SU-DHL-6 (cell line): ENCODE results near the gene ERICH4.
"Not testable (repeated sequence)": the region's sequence is repeated elsewhere in the genome, so short reads cannot be mapped to it uniquely, and the experiment has no call there.

Experiments
- H2AFZ ChIP-seq: fragments of 200-600 bp; sonication (generic); 2 replicates; pipeline ENCODE4 v1.6.1; 2014; ENCODE audit warnings: low read depth, mild to moderate bottlenecking, moderate library complexity, mixed read lengths, antibody characterized with exemption, low read length; ENCODE audit not compliant: severe bottlenecking
- H3F3A ChIP-seq: fragments of 200-600 bp; shearing (Covaris generic); 2 replicates; pipeline ENCODE4 v1.6.0; 2016; ENCODE audit warnings: antibody characterized with exemption, mild to moderate bottlenecking; ENCODE audit not compliant: insufficient read depth
- H3K27ac ChIP-seq: fragments of 200-600 bp; sonication (generic); 2 replicates; pipeline ENCODE4 v1.5.1; 2016; ENCODE audit warnings: low read depth, mild to moderate bottlenecking, low read length, moderate library complexity, mixed read lengths
- H3K27me3 ChIP-seq: fragments of 200-600 bp; sonication (generic), shearing (Covaris generic); 2 replicates; pipeline ENCODE4 v1.6.0; 2014; ENCODE audit warnings: mild to moderate bottlenecking, low read length
- H3K36me3 ChIP-seq: fragments of 200-600 bp; sonication (generic); 2 replicates; pipeline ENCODE4 v1.6.1; 2014; ENCODE audit warnings: mild to moderate bottlenecking, low read length, mixed read lengths
- H3K4me2 ChIP-seq: fragments of 300-600, 200-600 bp; shearing (Covaris generic), sonication (generic); 2 replicates; pipeline ENCODE4 v1.6.0; 2014; ENCODE audit warnings: low read length, low read depth, mild to moderate bottlenecking; ENCODE audit not compliant: poor library complexity, severe bottlenecking
- H3K4me3 ChIP-seq: fragments of 200-600 bp; sonication (generic); 2 replicates; pipeline ENCODE4 v1.5.1; 2014; ENCODE audit warnings: antibody characterized with exemption, low read length, mild to moderate bottlenecking, mixed read lengths; ENCODE audit not compliant: insufficient read depth, poor library complexity, severe bottlenecking
- H3K79me2 ChIP-seq: fragments of 200-600 bp; sonication (generic); 2 replicates; pipeline ENCODE4 v1.6.1; 2014; ENCODE audit warnings: mild to moderate bottlenecking, low read length, moderate library complexity; ENCODE audit not compliant: insufficient read depth
- H3K9ac ChIP-seq: fragments of 200-600 bp; sonication (generic); 2 replicates; pipeline ENCODE4 v1.7.0; 2014; ENCODE audit warnings: mild to moderate bottlenecking, low read length
- H3K9me2 ChIP-seq: fragments of 200-600 bp; sonication (generic); replicated peaks from 2 replicates; pipeline ENCODE4 v1.6.1; 2014; ENCODE audit warnings: low read length; ENCODE audit not compliant: insufficient read depth
- H3K9me3 ChIP-seq: fragments of 200-600 bp; sonication (generic); 2 replicates; pipeline ENCODE4 v1.6.1; 2014; ENCODE audit warnings: low read length, mixed read lengths; ENCODE audit not compliant: insufficient read depth
- H4K20me1 ChIP-seq: fragments of 200-600 bp; sonication (generic); 2 replicates; pipeline ENCODE4 v1.6.1; 2014; ENCODE audit warnings: low read depth, mild to moderate bottlenecking, antibody characterized with exemption, low read length, moderate library complexity, mixed read lengths
- EZH2phosphoT487 ChIP-seq: fragments of 200-600 bp; sonication (generic), shearing (Covaris generic); conservative IDR thresholded peaks from 2 replicates; pipeline ENCODE4 v1.6.1; 2018; ENCODE audit warnings: mild to moderate bottlenecking, antibody characterized with exemption, low read length, moderate library complexity, mixed read lengths
- TF ChIP-seq, protein P1 (sequence below): fragments of 200-600 bp; sonication (generic); IDR thresholded peaks from one replicate; pipeline ENCODE4 v1.5.1; 2017; ENCODE audit warnings: antibody characterized with exemption, mild to moderate bottlenecking, low read length, moderate library complexity; ENCODE audit not compliant: insufficient read depth, poor library complexity, severe bottlenecking

ERICH4 gene

DNA sequence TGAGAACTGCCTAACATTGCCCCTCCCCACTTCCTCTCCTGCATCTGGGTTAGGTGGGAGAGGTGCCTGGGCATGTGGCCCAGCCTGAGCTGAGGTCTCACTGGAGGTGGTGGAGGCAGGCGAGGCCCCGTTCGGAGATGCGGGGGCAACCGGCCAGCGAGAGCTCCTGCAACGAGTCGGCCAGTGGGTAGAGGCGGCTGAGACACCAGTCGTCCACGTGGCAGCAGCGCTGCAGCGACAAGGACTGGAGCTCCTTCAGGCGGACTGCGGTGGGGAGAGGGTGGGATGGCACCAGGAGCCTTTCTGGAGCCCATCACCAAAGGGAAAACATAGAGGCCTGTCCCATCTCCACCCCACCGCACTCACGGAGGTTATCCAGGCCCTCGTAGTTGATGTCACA, 9.8 kb upstream of the ERICH4 start:
- Histone ChIP-seq H3K9me2 (no peaks in the 10 kb centered on the region), H3K79me2 (no peaks in the 10 kb centered on the region), H3K4me2 (no peak overlapping the region), H3F3A (no peaks in the 10 kb centered on the region), H2AFZ (no peak overlapping the region), H3K27me3 (no peaks in the 10 kb centered on the region), H3K36me3 (no peaks in the 10 kb centered on the region; the same call in 1 of the 2 replicates), H4K20me1 (no peaks in the 10 kb centered on the region), H3K9me3 (no peaks in the 10 kb centered on the region), H3K27ac (no peak overlapping the region), H3K9ac (no peak overlapping the region), H3K4me3 (no peak overlapping the region)
- TF ChIP-seq EZH2phosphoT487, result no peak
- TF ChIP-seq, protein P1, sequence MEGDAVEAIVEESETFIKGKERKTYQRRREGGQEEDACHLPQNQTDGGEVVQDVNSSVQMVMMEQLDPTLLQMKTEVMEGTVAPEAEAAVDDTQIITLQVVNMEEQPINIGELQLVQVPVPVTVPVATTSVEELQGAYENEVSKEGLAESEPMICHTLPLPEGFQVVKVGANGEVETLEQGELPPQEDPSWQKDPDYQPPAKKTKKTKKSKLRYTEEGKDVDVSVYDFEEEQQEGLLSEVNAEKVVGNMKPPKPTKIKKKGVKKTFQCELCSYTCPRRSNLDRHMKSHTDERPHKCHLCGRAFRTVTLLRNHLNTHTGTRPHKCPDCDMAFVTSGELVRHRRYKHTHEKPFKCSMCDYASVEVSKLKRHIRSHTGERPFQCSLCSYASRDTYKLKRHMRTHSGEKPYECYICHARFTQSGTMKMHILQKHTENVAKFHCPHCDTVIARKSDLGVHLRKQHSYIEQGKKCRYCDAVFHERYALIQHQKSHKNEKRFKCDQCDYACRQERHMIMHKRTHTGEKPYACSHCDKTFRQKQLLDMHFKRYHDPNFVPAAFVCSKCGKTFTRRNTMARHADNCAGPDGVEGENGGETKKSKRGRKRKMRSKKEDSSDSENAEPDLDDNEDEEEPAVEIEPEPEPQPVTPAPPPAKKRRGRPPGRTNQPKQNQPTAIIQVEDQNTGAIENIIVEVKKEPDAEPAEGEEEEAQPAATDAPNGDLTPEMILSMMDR, result no peak

DNA sequence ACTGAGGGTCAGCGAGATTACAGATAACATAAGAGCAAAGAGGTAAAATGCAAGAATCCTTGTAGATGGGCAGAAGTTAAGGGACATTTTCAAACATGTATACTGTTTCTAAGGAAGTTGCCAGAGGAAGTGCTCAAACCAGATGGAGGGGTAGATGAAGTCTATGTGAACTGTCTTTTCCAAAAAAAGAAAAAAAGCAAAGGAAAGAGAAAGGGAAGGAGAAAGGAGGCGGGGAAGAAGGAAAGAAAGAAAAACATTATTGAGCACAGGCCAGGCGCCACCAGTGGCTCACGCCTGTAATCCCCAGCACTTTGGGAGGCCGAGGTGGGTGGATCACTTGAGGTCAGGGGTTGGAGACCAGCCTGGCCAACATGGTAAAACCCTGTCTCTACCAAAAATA, 8.5 kb upstream of the ERICH4 start:
- Histone ChIP-seq H3K27ac (no peak overlapping the region), H3F3A (no peaks in the 10 kb centered on the region), H3K9me2 (no peaks in the 10 kb centered on the region), H3K4me3 (no peak overlapping the region), H3K36me3 (no peaks in the 10 kb centered on the region; the same call in 1 of the 2 replicates), H3K79me2 (peaks cover 11% of the 10 kb centered on the region), H3K9ac (no peak overlapping the region), H4K20me1 (no peaks in the 10 kb centered on the region), H2AFZ (no peak overlapping the region), H3K4me2 (no peak overlapping the region), H3K27me3 (no peaks in the 10 kb centered on the region), H3K9me3 (no peaks in the 10 kb centered on the region)
- TF ChIP-seq EZH2phosphoT487, result no peak
- TF ChIP-seq, protein P1, result no peak

DNA sequence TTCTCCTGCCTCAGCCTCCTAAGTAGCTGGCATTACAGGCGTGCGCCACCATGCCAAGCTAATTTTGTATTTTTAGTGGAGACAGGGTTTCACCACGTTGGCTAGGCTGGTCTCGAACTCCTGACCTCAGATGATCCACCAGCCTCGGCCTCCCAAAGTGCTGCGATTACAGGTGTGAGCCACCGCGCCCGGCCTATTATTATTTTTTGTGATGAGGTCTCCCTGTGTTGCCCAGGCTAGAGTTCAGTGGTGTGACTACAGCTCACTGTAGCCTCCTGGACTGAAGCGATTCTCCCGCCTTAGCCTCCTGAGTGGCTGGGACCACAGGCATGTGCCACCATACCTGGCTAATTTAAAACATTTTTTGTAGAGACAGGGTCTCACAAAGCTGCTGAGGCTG, 7.6 kb upstream of the ERICH4 start:
- not testable (repeated sequence) for H3K27me3 ChIP-seq, H3K9me2 ChIP-seq

DNA sequence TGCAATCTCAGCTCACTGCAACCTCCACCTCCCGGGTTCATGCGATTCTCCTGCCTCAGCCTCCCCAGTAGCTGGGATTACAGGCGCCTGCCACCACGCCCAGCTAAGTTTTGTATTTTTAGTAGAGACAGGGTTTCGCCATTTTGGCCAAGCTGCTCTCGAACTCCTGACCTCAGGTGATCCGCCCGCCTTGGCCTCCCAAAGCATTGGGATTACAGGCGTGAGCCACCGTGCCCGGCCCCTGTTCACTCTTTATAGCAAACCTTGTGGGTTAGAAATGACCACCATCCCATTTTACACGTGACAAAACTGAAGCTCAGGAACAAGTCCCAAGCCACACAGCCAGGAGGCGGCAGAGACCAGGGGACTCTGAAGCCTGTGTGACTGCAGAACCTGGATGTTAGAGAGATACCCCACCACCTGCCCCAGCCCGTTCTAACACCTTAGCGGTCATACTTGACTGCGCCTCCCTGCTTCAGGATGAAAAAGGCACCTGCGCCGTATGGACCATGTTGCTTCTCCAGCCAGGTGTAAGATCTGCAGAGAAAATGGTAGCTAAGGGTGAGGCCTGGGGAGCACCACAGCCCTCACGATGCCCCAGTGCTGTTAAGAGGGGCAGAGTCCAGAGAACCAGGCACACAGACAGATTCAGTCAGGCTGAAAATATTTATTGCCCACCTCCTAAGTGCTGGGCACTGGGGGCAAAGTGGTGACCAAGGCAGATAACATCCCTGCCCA, 6.9 kb upstream of the ERICH4 start:
- Histone ChIP-seq H3K27ac (no peak overlapping the region), H3K4me3 (no peak overlapping the region), H3K9ac (no peak overlapping the region), H3K79me2 (peaks cover 11% of the 10 kb centered on the region), H3K9me3 (no peaks in the 10 kb centered on the region), H3K4me2 (no peak overlapping the region), H3K27me3 (no peaks in the 10 kb centered on the region), H4K20me1 (no peaks in the 10 kb centered on the region), H2AFZ (no peak overlapping the region), H3K36me3 (no peaks in the 10 kb centered on the region; the same call in 1 of the 2 replicates), H3K9me2 (no peaks in the 10 kb centered on the region), H3F3A (no peaks in the 10 kb centered on the region)
- no peak for TF ChIP-seq EZH2phosphoT487
- TF ChIP-seq, protein P1, result no peak

More for the DNA sequence above, 7.6 kb upstream of the ERICH4 start:
- not testable (repeated sequence) for H3K4me2 ChIP-seq, H3K4me3 ChIP-seq, H3F3A ChIP-seq, H3K9me3 ChIP-seq, H3K36me3 ChIP-seq, H3K27ac ChIP-seq, H4K20me1 ChIP-seq, H2AFZ ChIP-seq, H3K9ac ChIP-seq
- H3K79me2 ChIP-seq, result peaks cover 11% of the 10 kb centered on the region
